T-helper 1 cell treated with Interleukin-12 subunit alpha and Interleukin-12 subunit beta and Interleukin-4 antibody, amounts not matched to agents 30 ng/mL and 1 ng/mL, for 36 hours (primary cell): ENCODE results near the gene ADCK2. TPM values are rescaled to one million over a fixed set of nuclear protein-coding genes. Genes with fewer than 3 reads are reported as not detected.
"Not testable (repeated sequence)": the region's sequence is repeated elsewhere in the genome, so short reads cannot be mapped to it uniquely, and the experiment has no call there.

Experiments used
- intact Hi-C: fragments of 100-400 bp; cut with micrococcal nuclease; formaldehyde crosslinking; loops from one replicate; pipeline ENCODE4 v1.15.1; 2024
- total RNA-seq: library from RNA; stranded (reverse); gene quantifications from 2 replicates; pipeline ENCODE4 v1.2.3, GENCODE V29; 2022

ADCK2 gene
- total RNA-seq, 1 donor from 2014 or later = 12.8 TPM

DNA sequence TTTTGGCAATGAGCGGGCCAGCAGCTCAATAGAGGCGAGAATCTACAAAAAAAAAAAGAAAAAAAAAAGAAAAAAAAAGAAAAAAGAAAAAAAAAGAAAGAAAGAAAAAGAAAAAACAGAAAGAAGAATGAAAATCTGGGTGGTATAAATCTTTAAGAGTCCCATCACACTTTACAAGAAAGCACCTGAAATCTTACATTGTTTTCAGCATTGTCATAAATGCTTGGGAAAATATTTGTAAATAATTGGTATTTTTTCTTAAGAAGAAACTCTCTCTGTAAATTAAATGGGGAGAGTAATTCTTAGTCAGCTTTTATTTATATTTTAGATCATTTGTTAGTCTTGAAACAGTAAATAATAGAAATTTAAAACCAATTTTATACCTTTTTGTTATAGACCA lies 62.0 kb downstream of the ADCK2 start:
- intact Hi-C loops = no loop called here

DNA sequence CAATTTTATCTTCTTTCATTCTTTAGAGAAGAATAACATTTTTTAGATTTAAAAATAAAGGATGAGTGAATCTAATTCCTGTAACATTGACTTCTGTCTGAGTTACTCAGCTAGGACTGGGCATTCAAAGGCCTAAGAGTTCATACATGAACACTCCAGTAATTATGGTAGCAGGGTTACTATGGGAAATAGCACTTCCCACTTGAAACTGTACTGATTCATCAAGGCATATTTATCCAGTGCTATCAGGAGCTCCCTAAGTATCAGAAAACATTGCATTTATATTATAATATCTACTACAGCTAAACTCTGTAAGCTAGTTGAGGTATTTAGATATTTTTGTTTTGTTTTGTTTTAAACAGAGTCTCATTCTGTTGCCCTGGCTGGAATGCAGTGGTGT lies 65.5 kb downstream of the ADCK2 start:
- intact Hi-C loops = no loop called here

DNA sequence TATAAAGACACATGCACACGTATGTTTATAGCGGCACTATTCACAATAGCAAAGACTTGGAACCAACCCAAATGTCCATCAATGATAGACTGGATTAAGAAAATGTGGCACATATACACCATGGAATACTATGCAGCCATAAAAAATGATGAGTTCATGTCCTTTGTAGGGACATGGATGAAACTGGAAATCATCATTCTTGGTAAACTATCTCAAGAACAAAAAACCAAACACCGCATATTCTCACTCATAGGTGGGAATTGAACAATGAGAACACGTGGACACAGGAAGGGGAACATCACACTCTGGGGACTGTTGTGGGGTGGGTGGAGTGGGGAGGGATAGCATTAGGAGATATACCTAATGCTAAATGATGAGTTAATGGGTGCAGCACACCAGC lies 70.5 kb downstream of the ADCK2 start:
- intact Hi-C loops = not testable (repeated sequence)

- intact Hi-C loops = no loop called here
Measured at GRCh38 chr7:140744005-140744404, 71.3 kb downstream of the ADCK2 start.

Other genes starting within 250 kb of the ADCK2 start
- 81.5 and 85.8 TPM in 2 replicates for gene MKRN1, start 193.4 kb upstream of the ADCK2 start, total RNA-seq
- gene DENND2A, start 32.1 kb upstream of the ADCK2 start, total RNA-seq = not detected in 2 replicates
- gene NDUFB2, start 23.8 kb downstream of the ADCK2 start, total RNA-seq = 162 and 169 TPM in 2 replicates